A673 (cell line): ENCODE data around the gene HOXD8.

Experiments
- EZH2 ChIP-seq: fragments of 200-600 bp; sonication (generic); IDR thresholded peaks from 2 replicates; pipeline ENCODE4 v1.6.1; 2017; ENCODE audit warnings: borderline replicate concordance, low read depth, mild to moderate bottlenecking, mixed read lengths, antibody characterized with exemption, low read length; ENCODE audit not compliant: poor library complexity, severe bottlenecking
- TF ChIP-seq, protein P1 (sequence below): fragments of 300-800, 200-600 bp; sonication (generic); conservative IDR thresholded peaks from 2 replicates; pipeline ENCODE4 v1.5.1; 2017; ENCODE audit warnings: low read depth, mild to moderate bottlenecking, antibody characterized with exemption, low read length, moderate library complexity, mixed read lengths

DNA sequence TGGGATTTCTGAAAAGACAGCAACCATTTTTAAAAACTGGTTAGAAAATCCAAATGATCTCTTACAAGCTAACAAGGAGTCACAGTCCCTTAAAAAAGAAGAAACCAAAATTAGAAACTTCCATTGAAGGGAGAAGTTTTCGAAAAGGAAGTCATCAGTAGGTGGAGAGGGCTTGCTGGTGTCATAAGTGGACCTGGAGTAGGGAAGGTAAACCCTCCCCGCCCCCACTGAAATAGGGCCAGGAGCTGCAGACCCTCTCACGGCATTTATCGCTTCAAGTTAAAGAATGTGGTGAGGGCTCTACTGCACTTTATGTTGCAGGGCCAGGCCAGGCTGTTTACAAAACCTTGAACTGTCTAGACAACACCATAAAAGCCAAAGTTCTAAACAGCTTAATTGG lies 19.6 kb upstream of the HOXD8 start:
- TF ChIP-seq, protein P1, sequence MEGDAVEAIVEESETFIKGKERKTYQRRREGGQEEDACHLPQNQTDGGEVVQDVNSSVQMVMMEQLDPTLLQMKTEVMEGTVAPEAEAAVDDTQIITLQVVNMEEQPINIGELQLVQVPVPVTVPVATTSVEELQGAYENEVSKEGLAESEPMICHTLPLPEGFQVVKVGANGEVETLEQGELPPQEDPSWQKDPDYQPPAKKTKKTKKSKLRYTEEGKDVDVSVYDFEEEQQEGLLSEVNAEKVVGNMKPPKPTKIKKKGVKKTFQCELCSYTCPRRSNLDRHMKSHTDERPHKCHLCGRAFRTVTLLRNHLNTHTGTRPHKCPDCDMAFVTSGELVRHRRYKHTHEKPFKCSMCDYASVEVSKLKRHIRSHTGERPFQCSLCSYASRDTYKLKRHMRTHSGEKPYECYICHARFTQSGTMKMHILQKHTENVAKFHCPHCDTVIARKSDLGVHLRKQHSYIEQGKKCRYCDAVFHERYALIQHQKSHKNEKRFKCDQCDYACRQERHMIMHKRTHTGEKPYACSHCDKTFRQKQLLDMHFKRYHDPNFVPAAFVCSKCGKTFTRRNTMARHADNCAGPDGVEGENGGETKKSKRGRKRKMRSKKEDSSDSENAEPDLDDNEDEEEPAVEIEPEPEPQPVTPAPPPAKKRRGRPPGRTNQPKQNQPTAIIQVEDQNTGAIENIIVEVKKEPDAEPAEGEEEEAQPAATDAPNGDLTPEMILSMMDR: no peak
- no peak for TF ChIP-seq EZH2
